ENCODE data around the gene FBXW7.
"Not testable (repeated sequence)": the region's sequence is repeated elsewhere in the genome, so short reads cannot be mapped to it uniquely, and the experiment has no call there.

The FBXW7 gene

GRCh38 chr4:152535903-152536544, at the start of gene FBXW7:
Gene FBXW7, minus strand, starts transcription at chr4:152536092. Its CDS starts 124,289 bp downstream, at chr4:152411803.
- DNase-seq = peak; percentile 99

GRCh38 chr4:152585023-152585441, 49.1 kb upstream of the FBXW7 start:
- DNase-seq = peak; percentile 31

- DNase-seq = no peak
These were observed 45.8 kb upstream of the FBXW7 start for GRCh38 chr4:152581536-152582160.

GRCh38 chr4:152579916-152580315, 44.0 kb upstream of the FBXW7 start:
- no peak for DNase-seq

GRCh38 chr4:152579107-152579764, 43.3 kb upstream of the FBXW7 start:
- no peak for DNase-seq

- no peak for DNase-seq
These were observed 42.8 kb upstream of the FBXW7 start for GRCh38 chr4:152578670-152579069.

GRCh38 chr4:152577708-152578396, 42.0 kb upstream of the FBXW7 start:
- no peak for DNase-seq

- no peak for DNase-seq
These were observed 39.6 kb upstream of the FBXW7 start for GRCh38 chr4:152575533-152575932.

GRCh38 chr4:152573861-152574260, 38.0 kb upstream of the FBXW7 start:
- DNase-seq = no peak

GRCh38 chr4:152572417-152573086, 36.7 kb upstream of the FBXW7 start:
- no peak for DNase-seq

- DNase-seq = no peak
These were observed 35.9 kb upstream of the FBXW7 start for GRCh38 chr4:152571770-152572169.

- DNase-seq = no peak
These were observed 35.4 kb upstream of the FBXW7 start for GRCh38 chr4:152571296-152571695.

GRCh38 chr4:152565333-152565732, 29.4 kb upstream of the FBXW7 start:
- no peak for DNase-seq

- DNase-seq = no peak
These were observed 28.4 kb upstream of the FBXW7 start for GRCh38 chr4:152564336-152564735.

- DNase-seq = no peak
These were observed 27.3 kb upstream of the FBXW7 start for GRCh38 chr4:152563209-152563608.

GRCh38 chr4:152559641-152560040, 23.7 kb upstream of the FBXW7 start:
- no peak for DNase-seq

- DNase-seq = no peak
These were observed 22.5 kb upstream of the FBXW7 start for GRCh38 chr4:152558396-152558795.

- DNase-seq = no peak
These were observed 20.9 kb upstream of the FBXW7 start for GRCh38 chr4:152556834-152557233.

- no peak for DNase-seq
These were observed 20.4 kb upstream of the FBXW7 start for GRCh38 chr4:152556283-152556682.

GRCh38 chr4:152554742-152555141, 18.9 kb upstream of the FBXW7 start:
- DNase-seq = no peak

- DNase-seq = not testable (repeated sequence)
These were observed 14.8 kb upstream of the FBXW7 start for GRCh38 chr4:152550687-152551086.

GRCh38 chr4:152545088-152545487, 9.2 kb upstream of the FBXW7 start:
- no peak for DNase-seq

- DNase-seq = not testable (repeated sequence)
These were observed 8.6 kb upstream of the FBXW7 start for GRCh38 chr4:152544533-152544932.

All from CD4-positive, alpha-beta T cell treated with Interleukin-17A for 4 hours (primary cell).